Heart left ventricle (tissue), 13 donors: ENCODE measurements around the gene CNNM4.

ENCODE experiments used
- POLR2A ChIP-seq, 2 donors: fragments of 450-650 bp; IDR thresholded peaks; one replicate each; pipeline ENCODE4 v1.6.1; 2017; ENCODE audit warnings: antibody characterized with exemption in 2 of 2, mild to moderate bottlenecking in 2 of 2, moderate library complexity in 2 of 2
- TF ChIP-seq, protein P1 (sequence below), 12 donors: fragments of 200-600 bp; sonication (generic) in 4 of 12; IDR thresholded peaks; one replicate each; pipeline versions ENCODE4 v1.5.0 to v1.8.0; 2018 to 2022; ENCODE audit warnings: antibody characterized with exemption in 12 of 12, mild to moderate bottlenecking in 5 of 12
- donor health status: ischemic (EF 13 %, LVEDD 7.1; RV severe dilation, severe dysfunction).
- donor health status: DM: no; HTN: yes; CAD: no.
- donor health status: DM: no; HTN: no; CAD: no.
- donor health status: ischemic (EF 25% LVEDD 6.9; RV normal size, moderate dysfunction).
- donor health status: ischemic (EF 25% LVEDD 5.7; RV mildly dilated, moderate dysfunction).
- donor health status: ischemic (EF 35%, LVEDD 5.7; RV mildly dilated, moderate dysfunction).
- donor health status: nonischemic (EF 11% LVEDD 7.7; RV severe dilation, severe dysfunction).
- donor health status: DM: yes; HTN: yes; CAD: no.
- donor health status: PGD.
- donor health status: ischemic (EF 29% LVEDD 5.4; RV normal size, mild dysfunction).
- donor health status: nonischemic (EF 23%, LVEDD 6.1; RV moderate dilation, normal function).

DNA sequence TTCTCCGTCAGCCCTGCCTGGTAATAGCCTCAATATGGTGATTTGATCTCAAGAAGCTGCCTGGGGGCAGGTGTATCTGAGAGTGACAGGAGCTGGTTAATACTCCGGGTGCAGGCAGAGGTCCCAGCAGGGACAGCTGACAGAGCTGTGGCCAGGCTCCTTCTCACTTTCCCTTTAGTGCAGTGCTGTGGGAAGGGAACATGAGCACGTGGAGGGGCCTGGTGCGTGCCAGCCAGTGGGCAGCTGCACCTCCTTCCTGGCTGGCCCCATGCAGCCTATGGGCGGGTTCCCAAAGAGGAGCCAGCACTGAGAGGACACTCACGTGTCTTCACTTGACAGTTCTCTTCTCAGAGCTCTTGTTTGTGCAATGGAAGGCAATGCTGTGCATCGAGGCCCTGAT, 9.1 kb downstream of the CNNM4 start:
- TF ChIP-seq, protein P1, sequence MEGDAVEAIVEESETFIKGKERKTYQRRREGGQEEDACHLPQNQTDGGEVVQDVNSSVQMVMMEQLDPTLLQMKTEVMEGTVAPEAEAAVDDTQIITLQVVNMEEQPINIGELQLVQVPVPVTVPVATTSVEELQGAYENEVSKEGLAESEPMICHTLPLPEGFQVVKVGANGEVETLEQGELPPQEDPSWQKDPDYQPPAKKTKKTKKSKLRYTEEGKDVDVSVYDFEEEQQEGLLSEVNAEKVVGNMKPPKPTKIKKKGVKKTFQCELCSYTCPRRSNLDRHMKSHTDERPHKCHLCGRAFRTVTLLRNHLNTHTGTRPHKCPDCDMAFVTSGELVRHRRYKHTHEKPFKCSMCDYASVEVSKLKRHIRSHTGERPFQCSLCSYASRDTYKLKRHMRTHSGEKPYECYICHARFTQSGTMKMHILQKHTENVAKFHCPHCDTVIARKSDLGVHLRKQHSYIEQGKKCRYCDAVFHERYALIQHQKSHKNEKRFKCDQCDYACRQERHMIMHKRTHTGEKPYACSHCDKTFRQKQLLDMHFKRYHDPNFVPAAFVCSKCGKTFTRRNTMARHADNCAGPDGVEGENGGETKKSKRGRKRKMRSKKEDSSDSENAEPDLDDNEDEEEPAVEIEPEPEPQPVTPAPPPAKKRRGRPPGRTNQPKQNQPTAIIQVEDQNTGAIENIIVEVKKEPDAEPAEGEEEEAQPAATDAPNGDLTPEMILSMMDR (IDR thresholded peaks at IDR 0.05), result no peak
- no peak for TF ChIP-seq POLR2A (IDR thresholded peaks at IDR 0.05)
